Skeletal muscle satellite cell (primary cell): ENCODE data around the gene DCBLD1.
A peak's percentile ranks its signal among the peaks of the same experiment; 100 is the strongest.
"Not testable (repeated sequence)": the region's sequence is repeated elsewhere in the genome, so short reads cannot be mapped to it uniquely, and the experiment has no call there.

Experiments
- H3K27me3 ChIP-seq: 2 replicates; pipeline ENCODE4 v1.7.0; 2013; ENCODE audit warnings: low read length; ENCODE audit not compliant: control insufficient read depth, insufficient read depth
- H3K36me3 ChIP-seq: 2 replicates; pipeline ENCODE4 v1.7.0; 2013; ENCODE audit warnings: mild to moderate bottlenecking, control low read depth, low read length; ENCODE audit not compliant: insufficient read depth
- H3K4me1 ChIP-seq: 2 replicates; pipeline ENCODE4 v1.7.0; 2013; ENCODE audit warnings: low read length; ENCODE audit not compliant: control insufficient read depth, insufficient read depth
- H3K4me2 ChIP-seq: 2 replicates; pipeline ENCODE4 v1.7.0; 2013; ENCODE audit warnings: mild to moderate bottlenecking, low read length
- H3K4me3 ChIP-seq: 2 replicates; pipeline ENCODE4 v1.7.0; 2013; ENCODE audit warnings: low read length
- H3K9ac ChIP-seq: 2 replicates; pipeline ENCODE4 v1.7.0; 2013; ENCODE audit warnings: mild to moderate bottlenecking, low read depth, low read length, moderate library complexity
- H3K9me3 ChIP-seq: replicated peaks from 2 replicates; pipeline ENCODE4 v1.7.0; 2013; ENCODE audit warnings: mild to moderate bottlenecking, control low read depth, low read length

Gene DCBLD1

GRCh38 chr6:117456250-117456649, 26.2 kb upstream of the DCBLD1 start:
- Histone ChIP-seq H3K9me3 (no peaks in the 10 kb centered on the region), H3K4me2 (no peak overlapping the region), H3K4me1 (peaks cover 8% of the 10 kb centered on the region), H3K4me3 (no peak overlapping the region), H3K27me3 (no peaks in the 10 kb centered on the region), H3K9ac (no peak overlapping the region), H3K36me3 (no peaks in the 10 kb centered on the region)

GRCh38 chr6:117456998-117457397, 25.5 kb upstream of the DCBLD1 start:
- Histone ChIP-seq H3K9ac (no peak overlapping the region), H3K9me3 (no peaks in the 10 kb centered on the region), H3K4me1 (peaks cover under 1% of the 10 kb centered on the region), H3K4me3 (no peak overlapping the region), H3K4me2 (no peak overlapping the region), H3K36me3 (no peaks in the 10 kb centered on the region), H3K27me3 (no peaks in the 10 kb centered on the region)

GRCh38 chr6:117459204-117459944, 23.1 kb upstream of the DCBLD1 start:
- H3K9me3 ChIP-seq: no peaks in the 10 kb centered on the region
- H3K27me3 ChIP-seq: no peaks in the 10 kb centered on the region
- H3K4me2 ChIP-seq: no peak overlapping the region
- H3K4me3 ChIP-seq: no peak overlapping the region
- no peaks in the 10 kb centered on the region for H3K36me3 ChIP-seq
- peaks cover 12% of the 10 kb centered on the region for H3K4me1 ChIP-seq
- no peak overlapping the region for H3K9ac ChIP-seq

- Histone ChIP-seq H3K4me3 (peak overlapping the region; percentile 62), H3K27me3 (no peaks in the 10 kb centered on the region), H3K4me2 (peak overlapping the region; percentile 83), H3K36me3 (no peaks in the 10 kb centered on the region), H3K4me1 (peaks cover 19% of the 10 kb centered on the region), H3K9ac (peak overlapping the region; percentile 70), H3K9me3 (no peaks in the 10 kb centered on the region)
Measured at GRCh38 chr6:117463762-117464665, 18.5 kb upstream of the DCBLD1 start.

GRCh38 chr6:117464700-117465099, 17.8 kb upstream of the DCBLD1 start:
- Histone ChIP-seq H3K9me3 (no peaks in the 10 kb centered on the region), H3K27me3 (no peaks in the 10 kb centered on the region), H3K4me2 (peak overlapping the region; percentile 83), H3K36me3 (no peaks in the 10 kb centered on the region), H3K9ac (peak overlapping the region; percentile 70), H3K4me3 (peak overlapping the region; percentile 62), H3K4me1 (peaks cover 19% of the 10 kb centered on the region)

- Histone ChIP-seq H3K36me3 (no peaks in the 10 kb centered on the region), H3K4me3 (no peak overlapping the region), H3K9me3 (no peaks in the 10 kb centered on the region), H3K9ac (no peak overlapping the region), H3K4me2 (no peak overlapping the region), H3K27me3 (no peaks in the 10 kb centered on the region), H3K4me1 (peaks cover 19% of the 10 kb centered on the region)
Measured at GRCh38 chr6:117465691-117466090, 16.8 kb upstream of the DCBLD1 start.

GRCh38 chr6:117467876-117468275, 14.6 kb upstream of the DCBLD1 start:
- Histone ChIP-seq H3K4me2 (no peak overlapping the region), H3K4me3 (no peak overlapping the region), H3K27me3 (no peaks in the 10 kb centered on the region), H3K36me3 (no peaks in the 10 kb centered on the region), H3K9me3 (no peaks in the 10 kb centered on the region), H3K4me1 (peaks cover 19% of the 10 kb centered on the region), H3K9ac (no peak overlapping the region)

GRCh38 chr6:117468527-117468926, 13.9 kb upstream of the DCBLD1 start:
- H3K9ac ChIP-seq, H3K36me3 ChIP-seq, H3K9me3 ChIP-seq, H3K27me3 ChIP-seq, H3K4me3 ChIP-seq, H3K4me2 ChIP-seq: not testable (repeated sequence)
- H3K4me1 ChIP-seq: peaks cover 16% of the 10 kb centered on the region

- Histone ChIP-seq H3K4me2 (no peak overlapping the region), H3K36me3 (no peaks in the 10 kb centered on the region), H3K4me3 (no peak overlapping the region), H3K27me3 (no peaks in the 10 kb centered on the region), H3K9me3 (no peaks in the 10 kb centered on the region), H3K4me1 (peaks cover 8% of the 10 kb centered on the region), H3K9ac (no peak overlapping the region)
Measured at GRCh38 chr6:117469356-117469755, 13.1 kb upstream of the DCBLD1 start.

GRCh38 chr6:117469791-117470190, 12.7 kb upstream of the DCBLD1 start:
- Histone ChIP-seq H3K4me2 (no peak overlapping the region), H3K9ac (no peak overlapping the region), H3K4me1 (peaks cover 3% of the 10 kb centered on the region), H3K9me3 (no peaks in the 10 kb centered on the region), H3K36me3 (no peaks in the 10 kb centered on the region), H3K27me3 (no peaks in the 10 kb centered on the region), H3K4me3 (no peak overlapping the region)

- Histone ChIP-seq H3K4me1 (no peaks in the 10 kb centered on the region), H3K27me3 (no peaks in the 10 kb centered on the region), H3K9ac (no peak overlapping the region), H3K36me3 (no peaks in the 10 kb centered on the region), H3K9me3 (no peaks in the 10 kb centered on the region), H3K4me3 (no peak overlapping the region), H3K4me2 (no peak overlapping the region)
Measured at GRCh38 chr6:117472667-117473066, 9.8 kb upstream of the DCBLD1 start.
